Measurements from ENCODE around the gene LDOC1. TPM values are rescaled to one million over a fixed set of nuclear protein-coding genes. Genes with fewer than 3 reads are reported as not detected.

LDOC1 gene
- total RNA-seq, 1 experiment from 2014 or later: 21.8 TPM

DNA sequence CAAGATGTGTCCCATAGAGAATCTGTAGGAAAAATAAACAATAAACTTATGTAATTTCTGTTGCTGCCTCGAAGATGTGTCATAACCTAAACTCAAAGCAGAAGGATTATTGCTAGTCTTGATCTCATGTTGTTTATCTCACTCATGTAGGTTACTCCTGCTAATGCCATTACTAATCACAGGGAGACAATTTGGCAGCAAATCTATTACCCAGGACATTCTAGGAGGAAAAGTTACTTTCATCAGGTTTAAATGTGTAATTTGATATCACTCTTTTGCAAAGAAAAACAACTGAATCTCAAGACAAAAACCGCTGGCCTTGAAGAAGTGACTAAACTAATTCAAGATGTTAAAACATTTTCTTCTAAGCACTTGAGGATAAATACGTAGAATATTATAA, 34.0 kb downstream of the LDOC1 start:
- intact Hi-C loops (cut with micrococcal nuclease): no loop called here

DNA sequence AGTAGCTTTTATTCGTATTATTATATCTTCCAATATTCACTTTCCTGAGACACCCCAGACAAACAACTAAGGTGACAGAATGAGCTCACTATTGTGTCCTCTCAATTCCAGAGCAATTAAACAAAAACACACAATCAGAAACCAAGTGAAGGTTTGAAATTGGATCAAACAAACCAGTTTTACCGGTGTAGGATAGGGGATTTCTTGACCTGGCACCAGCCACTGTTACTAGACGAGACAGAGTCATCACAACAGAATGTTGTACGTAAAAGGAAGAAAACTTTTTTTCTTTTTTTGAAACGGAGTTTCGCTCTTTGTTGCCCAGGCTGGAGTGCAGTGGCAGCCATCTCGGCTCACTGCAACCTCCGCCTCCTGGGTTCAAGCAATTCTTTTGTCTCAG, 43.7 kb downstream of the LDOC1 start:
- H3K4me1 Mint-ChIP-seq (ENCODE audit: insufficient read depth, unreplicated experiment): no peaks in the 10 kb centered on the region

More for the DNA sequence above, 34.0 kb downstream of the LDOC1 start:
- BruUV-seq (replicated peaks): no TSS peak
- ChIA-PET CTCF (no interaction called here), POLR2A (no interaction called here)
- Mint-ChIP-seq H3K9me3 (ENCODE audit: unreplicated experiment) (no peaks in the 10 kb centered on the region), H3K36me3 (ENCODE audit: insufficient read depth, unreplicated experiment) (no peaks in the 10 kb centered on the region), H3K27ac (ENCODE audit: low read depth, unreplicated experiment) (no peak overlapping the region), H3K27me3 (ENCODE audit: insufficient read depth, unreplicated experiment) (no peaks in the 10 kb centered on the region), H3K4me3 (ENCODE audit: unreplicated experiment) (no peak overlapping the region), H3K4me1 (ENCODE audit: insufficient read depth, unreplicated experiment) (peaks cover 7% of the 10 kb centered on the region)
- no peak for DNase-seq (ENCODE audit: unreplicated experiment)
- TF ChIP-seq, protein P1, sequence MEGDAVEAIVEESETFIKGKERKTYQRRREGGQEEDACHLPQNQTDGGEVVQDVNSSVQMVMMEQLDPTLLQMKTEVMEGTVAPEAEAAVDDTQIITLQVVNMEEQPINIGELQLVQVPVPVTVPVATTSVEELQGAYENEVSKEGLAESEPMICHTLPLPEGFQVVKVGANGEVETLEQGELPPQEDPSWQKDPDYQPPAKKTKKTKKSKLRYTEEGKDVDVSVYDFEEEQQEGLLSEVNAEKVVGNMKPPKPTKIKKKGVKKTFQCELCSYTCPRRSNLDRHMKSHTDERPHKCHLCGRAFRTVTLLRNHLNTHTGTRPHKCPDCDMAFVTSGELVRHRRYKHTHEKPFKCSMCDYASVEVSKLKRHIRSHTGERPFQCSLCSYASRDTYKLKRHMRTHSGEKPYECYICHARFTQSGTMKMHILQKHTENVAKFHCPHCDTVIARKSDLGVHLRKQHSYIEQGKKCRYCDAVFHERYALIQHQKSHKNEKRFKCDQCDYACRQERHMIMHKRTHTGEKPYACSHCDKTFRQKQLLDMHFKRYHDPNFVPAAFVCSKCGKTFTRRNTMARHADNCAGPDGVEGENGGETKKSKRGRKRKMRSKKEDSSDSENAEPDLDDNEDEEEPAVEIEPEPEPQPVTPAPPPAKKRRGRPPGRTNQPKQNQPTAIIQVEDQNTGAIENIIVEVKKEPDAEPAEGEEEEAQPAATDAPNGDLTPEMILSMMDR (IDR thresholded peaks at IDR 0.05; ENCODE audit: unreplicated experiment): no peak

DNA sequence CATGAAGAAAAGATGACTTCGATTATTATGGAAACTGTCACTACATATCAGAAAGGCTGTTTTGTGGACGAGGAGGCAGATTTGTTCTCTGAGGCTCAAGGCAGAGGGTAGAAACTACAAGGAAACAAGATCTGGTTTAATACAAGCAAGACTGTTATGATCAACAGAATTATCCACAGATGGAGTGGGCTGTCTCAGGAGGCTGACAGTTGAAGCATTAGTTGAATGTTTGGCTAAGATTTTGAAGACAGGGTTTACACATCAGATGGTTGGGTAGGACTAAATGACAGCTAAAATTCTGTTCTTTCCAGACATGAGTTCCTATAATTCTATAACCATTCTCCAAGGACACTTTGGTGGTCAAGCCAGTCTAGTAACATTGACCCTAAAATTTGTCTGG, 49.8 kb downstream of the LDOC1 start:
- no TSS peak for BruUV-seq (replicated peaks)
- Mint-ChIP-seq H3K27ac (ENCODE audit: low read depth, unreplicated experiment) (no peak overlapping the region), H3K27me3 (ENCODE audit: insufficient read depth, unreplicated experiment) (no peaks in the 10 kb centered on the region), H3K4me1 (ENCODE audit: insufficient read depth, unreplicated experiment) (no peaks in the 10 kb centered on the region), H3K9me3 (ENCODE audit: unreplicated experiment) (no peaks in the 10 kb centered on the region), H3K36me3 (ENCODE audit: insufficient read depth, unreplicated experiment) (no peaks in the 10 kb centered on the region), H3K4me3 (ENCODE audit: unreplicated experiment) (no peak overlapping the region)
- CTCF ChIA-PET: no interaction called here
- no peak for DNase-seq (ENCODE audit: unreplicated experiment)
- intact Hi-C loops (cut with micrococcal nuclease): loop anchor here (1.0 kb wide), 1 partner anchor 25 kb away; no protein-coding TSS in a partner anchor
- TF ChIP-seq, protein P1 (IDR thresholded peaks at IDR 0.05; ENCODE audit: unreplicated experiment): no peak
- POLR2A ChIA-PET: no interaction called here

More for the DNA sequence above, 43.7 kb downstream of the LDOC1 start:
- intact Hi-C loops (cut with micrococcal nuclease): no loop called here
- H3K36me3 Mint-ChIP-seq (ENCODE audit: insufficient read depth, unreplicated experiment): no peaks in the 10 kb centered on the region
- H3K27me3 Mint-ChIP-seq (ENCODE audit: insufficient read depth, unreplicated experiment): no peaks in the 10 kb centered on the region
- H3K9me3 Mint-ChIP-seq (ENCODE audit: unreplicated experiment): no peaks in the 10 kb centered on the region
- H3K4me3 Mint-ChIP-seq (ENCODE audit: unreplicated experiment): no peak overlapping the region
- no TSS peak for BruUV-seq (replicated peaks)
- ChIA-PET CTCF (interaction anchor here (0.6 kb wide), 1 partner anchor 956 kb away, joined by 5 read pairs; no protein-coding TSS in a partner anchor), POLR2A (no interaction called here)
- DNase-seq (ENCODE audit: unreplicated experiment): no peak
- TF ChIP-seq, protein P1 (IDR thresholded peaks at IDR 0.05; ENCODE audit: unreplicated experiment): no peak
- peak overlapping the region; percentile 59 for H3K27ac Mint-ChIP-seq (ENCODE audit: low read depth, unreplicated experiment)

Other genes starting within 250 kb of the LDOC1 start
- not detected in 2 replicates for gene SPANXB1, start 174.5 kb downstream of the LDOC1 start, total RNA-seq (2022)
- not detected in 2 replicates for gene SPANXC, start 65.4 kb upstream of the LDOC1 start, total RNA-seq (2022)